Breast epithelium (tissue), 3 donors: ENCODE results near the gene DLG4.

Source experiments
- CTCF ChIP-seq, 3 donors: fragments of 450-650 bp; IDR thresholded peaks; one replicate each; pipeline ENCODE4 v1.5.1; 2016 to 2017; ENCODE audit warnings: antibody characterized with exemption in 3 of 3, mild to moderate bottlenecking in 3 of 3, moderate library complexity in 3 of 3
- POLR2A ChIP-seq: fragments of 450-650 bp; IDR thresholded peaks from one replicate; pipeline ENCODE4 v1.6.1; 2016; ENCODE audit warnings: antibody characterized with exemption, mild to moderate bottlenecking, moderate library complexity

- no peak for TF ChIP-seq POLR2A
- TF ChIP-seq CTCF (IDR thresholded peaks at IDR 0.05) = peak in 2 of 3 donors; percentile 22 to 46
These were observed 5.1 kb downstream of the DLG4 start for GRCh38 chr17:7214300-7215135.
